ENCODE data around the gene HP1BP3. TPM values are rescaled to one million over a fixed set of nuclear protein-coding genes. Genes with fewer than 3 reads are reported as not detected.

The HP1BP3 gene
- total RNA-seq, 1 donor from 2014 or later, result 257 TPM

- Mint-ChIP-seq H3K4me3 (no peak overlapping the region), H3K27me3 (ENCODE audit: insufficient read depth, low read depth) (no peaks in the 10 kb centered on the region), H3K9me3 (no peaks in the 10 kb centered on the region), H3K36me3 (peaks cover 41% of the 10 kb centered on the region), H3K4me1 (no peaks in the 10 kb centered on the region), H3K27ac (no peak overlapping the region)
- H3K27ac ChIP-seq, result no peak overlapping the region
- peaks cover 14% of the 10 kb centered on the region for H4K20me1 ChIP-seq (ENCODE audit: low read depth)
- peaks cover 46% of the 10 kb centered on the region for H3K36me3 ChIP-seq
- TF ChIP-seq EZH2phosphoT487 (IDR thresholded peaks at IDR 0.05) (no peak), CTCF (IDR thresholded peaks at IDR 0.05) (no peak), EZH2 (IDR thresholded peaks at IDR 0.05) (no peak)
- no peak for DNase-seq (ENCODE audit: low spot score)
- H3K4me2 ChIP-seq, result no peak overlapping the region
- no peak overlapping the region for H3K4me3 ChIP-seq
- no peaks in the 10 kb centered on the region for H3K27me3 ChIP-seq
- H3K79me2 ChIP-seq (ENCODE audit: low read depth), result no peaks in the 10 kb centered on the region
- peak overlapping the region; percentile 1 for H3K9ac ChIP-seq
- H3K4me1 ChIP-seq, result no peaks in the 10 kb centered on the region
- peaks cover 16% of the 10 kb centered on the region for H3F3A ChIP-seq (ENCODE audit: low read depth)
- no peak overlapping the region for H2AFZ ChIP-seq (replicated peaks)
- H3K9me3 ChIP-seq (ENCODE audit: low read depth), result no peaks in the 10 kb centered on the region
Measured at GRCh38 chr1:20763417-20763816, 23.7 kb downstream of the HP1BP3 start.

GRCh38 chr1:20760322-20760721, 26.8 kb downstream of the HP1BP3 start:
- Histone ChIP-seq H2AFZ (replicated peaks) (no peak overlapping the region), H3K27me3 (no peaks in the 10 kb centered on the region), H3K4me1 (no peaks in the 10 kb centered on the region), H3K4me3 (no peak overlapping the region), H3K79me2 (ENCODE audit: low read depth) (peaks cover 5% of the 10 kb centered on the region), H3K9me3 (ENCODE audit: low read depth) (no peaks in the 10 kb centered on the region), H4K20me1 (ENCODE audit: low read depth) (peaks cover 14% of the 10 kb centered on the region), H3K9ac (no peak overlapping the region), H3K36me3 (peaks cover 46% of the 10 kb centered on the region), H3K27ac (no peak overlapping the region), H3K4me2 (no peak overlapping the region), H3F3A (ENCODE audit: low read depth) (peaks cover 14% of the 10 kb centered on the region)
- no peak for DNase-seq (ENCODE audit: low spot score)
- H3K27ac Mint-ChIP-seq, result no peak overlapping the region
- H3K9me3 Mint-ChIP-seq, result no peaks in the 10 kb centered on the region
- no peaks in the 10 kb centered on the region for H3K27me3 Mint-ChIP-seq (ENCODE audit: insufficient read depth, low read depth)
- no peak overlapping the region for H3K4me3 Mint-ChIP-seq
- TF ChIP-seq EZH2phosphoT487 (IDR thresholded peaks at IDR 0.05), result no peak
- TF ChIP-seq CTCF (IDR thresholded peaks at IDR 0.05), result no peak
- TF ChIP-seq EZH2 (IDR thresholded peaks at IDR 0.05), result no peak
- peaks cover 44% of the 10 kb centered on the region for H3K36me3 Mint-ChIP-seq
- no peaks in the 10 kb centered on the region for H3K4me1 Mint-ChIP-seq

GRCh38 chr1:20753589-20753988, 33.5 kb downstream of the HP1BP3 start:
- Histone ChIP-seq H3K9ac (no peak overlapping the region), H3K4me1 (no peaks in the 10 kb centered on the region), H3K79me2 (ENCODE audit: low read depth) (peaks cover 49% of the 10 kb centered on the region), H3K4me2 (no peak overlapping the region), H3K27me3 (no peaks in the 10 kb centered on the region), H3K36me3 (peaks cover 21% of the 10 kb centered on the region), H4K20me1 (ENCODE audit: low read depth) (peaks cover 22% of the 10 kb centered on the region), H3K4me3 (no peak overlapping the region), H3F3A (ENCODE audit: low read depth) (peaks cover 10% of the 10 kb centered on the region), H2AFZ (replicated peaks) (no peak overlapping the region), H3K27ac (no peak overlapping the region), H3K9me3 (ENCODE audit: low read depth) (no peaks in the 10 kb centered on the region)
- TF ChIP-seq CTCF (IDR thresholded peaks at IDR 0.05) (no peak), EZH2phosphoT487 (IDR thresholded peaks at IDR 0.05) (no peak), EZH2 (IDR thresholded peaks at IDR 0.05) (no peak)
- no peak for DNase-seq (ENCODE audit: low spot score)
- Mint-ChIP-seq H3K36me3 (peaks cover 32% of the 10 kb centered on the region), H3K4me1 (peaks cover 7% of the 10 kb centered on the region), H3K27me3 (ENCODE audit: insufficient read depth, low read depth) (no peaks in the 10 kb centered on the region), H3K27ac (no peak overlapping the region), H3K9me3 (no peaks in the 10 kb centered on the region), H3K4me3 (no peak overlapping the region)
